GM12878 (cell line): ENCODE results near the gene KRT34. TPM values are rescaled to one million over a fixed set of nuclear protein-coding genes. Genes with fewer than 3 reads are reported as not detected.

ENCODE experiments used
- ATAC-seq: fragments of 200-7000 bp; cut with Tn5 transposase; 3 replicates; pipeline ENCODE4 v1.9.1; 2020; ENCODE audit warnings: mild to moderate bottlenecking, moderate library complexity
- BruUV-seq: library from RNA; stranded (reverse); fragments of 400-500 nt; replicated peaks from 2 replicates; lab custom pipeline; 2021; lab: Mats Ljungman, UMichigan
- CTCF ChIA-PET: fragments of 300-600 bp; sonication (Branson Sonifier 250); formaldehyde crosslinking; extraction: SDS; loops from one replicate; lab custom pipeline; 2021; ENCODE audit warnings: inconsistent platforms; lab: Yijun Ruan, JAX
- POLR2A ChIA-PET: fragments of 350-600 bp; formaldehyde crosslinking; extraction: SDS; loops from one replicate; lab custom pipeline; 2021; ENCODE audit warnings: inconsistent platforms; lab: Charles Lee
- RAD21 ChIA-PET: fragments of 300-600 bp; sonication (Branson Sonifier 250); formaldehyde crosslinking; loops from one replicate; lab custom pipeline; 2023; ENCODE audit warnings: antibody characterized with exemption; ENCODE audit not compliant: unreplicated experiment; lab: Charles Lee
- SMC1A ChIA-PET: fragments of 300-600 bp; sonication (Branson Sonifier 250); formaldehyde crosslinking; loops from one replicate; lab custom pipeline; 2023; ENCODE audit not compliant: unreplicated experiment, uncharacterized antibody; lab: Charles Lee
- DNase-seq: peaks from one replicate; pipeline ENCODE4 v3.0.0-alpha.2; 2011; ENCODE audit warnings: low read depth, low spot score
- FAIRE-seq: peaks from 3 replicates; lab custom pipeline; 2011; peaks lifted over from hg19 to GRCh38; lab: Jason Lieb, UNC
- H2AFZ ChIP-seq: 2 replicates; pipeline ENCODE4 v1.6.0; 2011; ENCODE audit warnings: low read depth, low read length, control low read depth; ENCODE audit not compliant: control insufficient read depth
- H3K27ac ChIP-seq: 2 replicates; pipeline ENCODE4 v1.5.1; 2011; ENCODE audit warnings: control low read depth; ENCODE audit not compliant: control insufficient read depth, insufficient read depth
- H3K27me3 ChIP-seq, 2 experiments: replicated peaks in 1 of 2; 2 replicates each; pipeline versions ENCODE4 v1.6.0 to v1.6.1; 2011; ENCODE audit warnings: low read length in 1 of 2; ENCODE audit not compliant: control insufficient read depth in 2 of 2, insufficient read depth in 2 of 2
- H3K36me3 ChIP-seq, 2 experiments: 2 replicates each; pipeline ENCODE4 v1.5.1; 2011; ENCODE audit warnings: low read length in 1 of 2; ENCODE audit not compliant: control insufficient read depth in 2 of 2, insufficient read depth in 2 of 2
- H3K4me1 ChIP-seq: 2 replicates; pipeline ENCODE4 v1.6.1; 2011; ENCODE audit warnings: mild to moderate bottlenecking, low read length, moderate library complexity, mixed read lengths; ENCODE audit not compliant: control insufficient read depth, insufficient read depth
- H3K4me2 ChIP-seq: 2 replicates; pipeline ENCODE4 v1.6.0; 2011; ENCODE audit warnings: control low read depth; ENCODE audit not compliant: control insufficient read depth, insufficient read depth
- H3K4me3 ChIP-seq: fragments of 200-600 bp; sonication (generic); 2 replicates; pipeline ENCODE4 v1.5.1; 2016
- H3K79me2 ChIP-seq: 2 replicates; pipeline ENCODE4 v1.6.0; 2011; ENCODE audit warnings: low read length; ENCODE audit not compliant: control insufficient read depth, insufficient read depth
- H3K9ac ChIP-seq: 2 replicates; pipeline ENCODE4 v1.8.0; 2011; ENCODE audit warnings: low read length, control low read depth, mixed read lengths; ENCODE audit not compliant: control insufficient read depth, insufficient read depth
- H3K9me3 ChIP-seq: replicated peaks from 3 replicates; pipeline ENCODE4 v1.5.1; 2011; ENCODE audit warnings: mild to moderate bottlenecking, low read length; ENCODE audit not compliant: control insufficient read depth, insufficient read depth
- H4K20me1 ChIP-seq: 2 replicates; pipeline ENCODE4 v1.6.0; 2011; ENCODE audit not compliant: control insufficient read depth, insufficient read depth
- MYB ChIP-seq: fragments of 150-350 bp; IDR thresholded peaks from 2 replicates; pipeline ENCODE4 v1.6.1; 2014; ENCODE audit warnings: mild to moderate bottlenecking, low read depth, low read length, borderline replicate concordance
- NBN ChIP-seq: fragments of 450-650 bp; IDR thresholded peaks from 2 replicates; pipeline ENCODE4 v1.6.1; 2016
- NFYB ChIP-seq: IDR thresholded peaks from 2 replicates; pipeline ENCODE4 v1.6.1; 2011; ENCODE audit warnings: low read depth, mild to moderate bottlenecking, low read length, improper control_type of control experiment, moderate library complexity; ENCODE audit not compliant: insufficient read depth
- NR2C2 ChIP-seq: IDR thresholded peaks from 2 replicates; pipeline ENCODE4 v1.6.1; 2011; ENCODE audit warnings: borderline replicate concordance, low read depth; ENCODE audit not compliant: control insufficient read depth, insufficient read length
- POLR2AphosphoS2 ChIP-seq: IDR thresholded peaks from 2 replicates; pipeline ENCODE4 v1.6.1; 2011; ENCODE audit warnings: low read depth, mild to moderate bottlenecking, low read length, improper control_type of control experiment, moderate library complexity
- SPI1 ChIP-seq: IDR thresholded peaks from 2 replicates; pipeline ENCODE4 v1.6.1; 2011; ENCODE audit warnings: low read depth, mild to moderate bottlenecking, low read length, moderate library complexity, borderline replicate concordance; ENCODE audit not compliant: insufficient read depth
- SREBF1 ChIP-seq: IDR thresholded peaks from 2 replicates; pipeline ENCODE4 v1.6.1; 2012; ENCODE audit warnings: mild to moderate bottlenecking, low read length
- TARDBP ChIP-seq: IDR thresholded peaks from 2 replicates; pipeline ENCODE4 v1.6.1; 2016; ENCODE audit warnings: borderline replicate concordance
- ZZZ3 ChIP-seq: IDR thresholded peaks from 2 replicates; pipeline ENCODE4 v1.6.1; 2011; ENCODE audit warnings: low read depth; ENCODE audit not compliant: control insufficient read depth, insufficient read length
- WGBS: methylation state at CpG from one replicate; pipeline ENCODE4 v1.1.6; 2016; ENCODE audit warnings: low lambda C conversion rate; ENCODE audit not compliant: insufficient replicate concordance, insufficient coverage; ENCODE audit errors: missing lambda C conversion rate; 5-methylcytosine and 5-hydroxymethylcytosine counted together
- in situ Hi-C: fragments of 300-500 bp; cut with MboI; formaldehyde crosslinking; loops from 9 replicates; pipeline ENCODE4 v1.14.3; 2018; ENCODE audit warnings: mixed read lengths
- intact Hi-C: fragments of 100-400 bp; cut with micrococcal nuclease; formaldehyde crosslinking; loops from one replicate; pipeline ENCODE4 v1.14.2; 2022; ENCODE audit not compliant: unreplicated experiment
- polyA plus RNA-seq, 11 experiments: library from polyadenylated mRNA; depleted of rRNA in 4 of 11; unstranded in 6 of 11; stranded (reverse) in 5 of 11; fragments of >200 nt; fragmentation: Nextera tagmentation in 4 of 11; fragmentation: Illumina TruSeq in 1 of 11; extraction: Ambion mirVana in 4 of 11; extraction: Trizol in 1 of 11; gene quantifications; 1 replicate in 1 of 11; 2 replicates in 10 of 11; pipeline versions ENCODE4 v1.2.1 to v1.2.3, GENCODE V29; 2011 to 2016; ENCODE audit warnings: inconsistent platforms in 2 of 11, missing spikeins in 2 of 11, low read depth in 1 of 11
- total RNA-seq, 4 experiments: library from RNA; depleted of rRNA in 3 of 4; stranded (reverse); fragments of >200 nt in 3 of 4; fragmentation: Illumina TruSeq in 1 of 4; extraction: Trizol in 1 of 4; gene quantifications; 2 replicates each; pipeline versions ENCODE4 v1.2.1 to v1.2.3, GENCODE V29; 2013 to 2021
- TF ChIP-seq, protein P1 (sequence below): fragments of 450-650 bp; IDR thresholded peaks from 2 replicates; pipeline ENCODE4 v1.6.1; 2017; ENCODE audit warnings: low read depth, mild to moderate bottlenecking, moderate library complexity

KRT34 gene
- total and polyA plus RNA-seq, 10 of the 15 experiments (the other 5 are each of a cell fraction or from before 2014, with no cell fraction given): not detected

DNA sequence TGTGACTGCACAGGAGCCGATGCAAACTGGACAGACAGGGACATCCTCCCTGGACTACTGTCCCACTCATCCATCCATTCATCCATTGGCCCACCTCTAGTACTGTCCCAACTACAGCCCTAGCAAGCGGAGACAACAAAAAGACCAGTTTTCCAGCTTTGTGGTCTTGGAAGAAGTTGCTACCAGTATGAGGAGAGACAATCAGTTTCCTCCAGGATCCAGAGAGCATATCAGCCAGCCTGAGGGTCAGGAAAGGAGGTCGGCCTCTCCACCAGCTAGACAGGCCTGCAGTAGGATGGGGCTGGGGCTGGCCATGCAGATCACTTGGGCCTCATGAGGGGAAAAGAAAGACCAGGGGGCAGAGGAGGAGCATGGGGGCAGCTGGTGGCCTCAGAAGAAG lies 48.3 kb downstream of the KRT34 start:
- ChIA-PET RAD21 (no interaction called here), CTCF (interaction anchor here (0.6 to 3.2 kb wide), 3 partner anchors 12 to 421 kb away, joined by 3 to 14 read pairs (median 4); no protein-coding TSS in a partner anchor), POLR2A (no interaction called here), SMC1A (interaction anchor here (1.7 kb wide), 1 partner anchor 84 kb away, joined by 3 read pairs; no protein-coding TSS in a partner anchor)
- intact Hi-C loops (no loop called here), in situ Hi-C loops (no loop called here)
- Histone ChIP-seq H2AFZ (no peak overlapping the region), H3K9ac (no peak overlapping the region), H3K79me2 (no peaks in the 10 kb centered on the region), H3K4me2 (no peak overlapping the region), H3K9me3 (no peaks in the 10 kb centered on the region; the same call in 2 of the 3 replicates), H3K36me3 (no peaks in the 10 kb centered on the region), H4K20me1 (no peaks in the 10 kb centered on the region), H3K27ac (no peak overlapping the region), H3K4me3 (no peak overlapping the region), H3K4me1 (no peaks in the 10 kb centered on the region), H3K27me3 (no peaks in the 10 kb centered on the region; a peak in 1 of 4 replicates)
- FAIRE-seq: no peak
- no TSS peak for BruUV-seq
- no peak for ATAC-seq
- DNase-seq: no peak
- WGBS: 25% methylated on average over 3 of the region's 3 CpGs
- TF ChIP-seq, protein P1, sequence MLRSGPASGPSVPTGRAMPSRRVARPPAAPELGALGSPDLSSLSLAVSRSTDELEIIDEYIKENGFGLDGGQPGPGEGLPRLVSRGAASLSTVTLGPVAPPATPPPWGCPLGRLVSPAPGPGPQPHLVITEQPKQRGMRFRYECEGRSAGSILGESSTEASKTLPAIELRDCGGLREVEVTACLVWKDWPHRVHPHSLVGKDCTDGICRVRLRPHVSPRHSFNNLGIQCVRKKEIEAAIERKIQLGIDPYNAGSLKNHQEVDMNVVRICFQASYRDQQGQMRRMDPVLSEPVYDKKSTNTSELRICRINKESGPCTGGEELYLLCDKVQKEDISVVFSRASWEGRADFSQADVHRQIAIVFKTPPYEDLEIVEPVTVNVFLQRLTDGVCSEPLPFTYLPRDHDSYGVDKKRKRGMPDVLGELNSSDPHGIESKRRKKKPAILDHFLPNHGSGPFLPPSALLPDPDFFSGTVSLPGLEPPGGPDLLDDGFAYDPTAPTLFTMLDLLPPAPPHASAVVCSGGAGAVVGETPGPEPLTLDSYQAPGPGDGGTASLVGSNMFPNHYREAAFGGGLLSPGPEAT: no peak
- no peak for TF ChIP-seq SPI1
- no peak for TF ChIP-seq ZZZ3
- no peak for TF ChIP-seq NFYB
- no peak for TF ChIP-seq POLR2AphosphoS2
- no peak for TF ChIP-seq NBN
- TF ChIP-seq NR2C2: no peak
- TF ChIP-seq MYB: no peak
- TF ChIP-seq SREBF1: no peak
- no peak for TF ChIP-seq TARDBP
